HepG2 (cell line): ENCODE results near the gene PLCB1. TPM values are rescaled to one million over a fixed set of nuclear protein-coding genes. Genes with fewer than 3 reads are reported as not detected.

ENCODE experiments used
- ATAC-seq: fragments of 200-7000 bp; cut with Tn5 transposase; 3 replicates; pipeline ENCODE4 v1.9.1; 2020; ENCODE audit warnings: mild to moderate bottlenecking, moderate library complexity
- BruUV-seq: library from RNA; stranded (reverse); fragments of 400-500 nt; replicated peaks from 2 replicates; lab custom pipeline; 2021; lab: Mats Ljungman, UMichigan
- CTCF ChIA-PET: fragments of 300-600 bp; formaldehyde crosslinking; extraction: SDS; loops from one replicate; lab custom pipeline; 2021; ENCODE audit warnings: low total read pairs, inconsistent platforms, low intra/inter-chr PET ratio; lab: Yijun Ruan, JAX
- POLR2A ChIA-PET: fragments of 350-600 bp; sonication (Branson Sonifier 250); formaldehyde crosslinking; loops from one replicate; lab custom pipeline; 2020; ENCODE audit warnings: antibody characterized with exemption, inconsistent platforms; lab: Yijun Ruan, JAX
- DNase-seq: peaks from one replicate; pipeline ENCODE4 v3.0.0-alpha.2; 2015; ENCODE audit warnings: low spot score
- FAIRE-seq: peaks from 3 replicates; lab custom pipeline; 2011; peaks lifted over from hg19 to GRCh38; lab: Jason Lieb, UNC
- H2AFZ ChIP-seq: one replicate; pipeline ENCODE4 v1.6.1; 2011; ENCODE audit warnings: low read length, inconsistent platforms
- H3K27ac ChIP-seq: fragments of 300-600 bp; 3 replicates; pipeline ENCODE4 v1.8.0; 2011; ENCODE audit warnings: mixed run types, mild to moderate bottlenecking, mixed read lengths, low read length, inconsistent platforms; ENCODE audit not compliant: insufficient read depth; ENCODE audit errors: extremely low read length
- H3K27me3 ChIP-seq, 2 experiments: fragments of 200-600 bp in 1 of 2; 2 replicates in 1 of 2; 3 replicates in 1 of 2; pipeline versions ENCODE4 v1.6.0 to v1.8.0; 2011; ENCODE audit warnings: low read length in 2 of 2, mild to moderate bottlenecking in 2 of 2, moderate library complexity in 2 of 2, inconsistent platforms in 1 of 2; ENCODE audit not compliant: insufficient read depth in 2 of 2, control insufficient read depth in 1 of 2
- H3K36me3 ChIP-seq, 2 experiments: fragments of 200-600 bp in 1 of 2; replicated peaks in 1 of 2; 2 replicates in 1 of 2; 3 replicates in 1 of 2; pipeline versions ENCODE4 v1.5.1 to v1.8.0; 2011; ENCODE audit warnings: low read length in 2 of 2, inconsistent platforms in 1 of 2; ENCODE audit not compliant: insufficient read depth in 2 of 2, control insufficient read depth in 1 of 2
- H3K4me1 ChIP-seq: 2 replicates; pipeline ENCODE4 v1.5.1; 2012; ENCODE audit warnings: low read length, inconsistent platforms; ENCODE audit not compliant: insufficient read depth
- H3K4me2 ChIP-seq: 2 replicates; pipeline ENCODE4 v1.6.0; 2011; ENCODE audit warnings: low read depth, low read length, inconsistent platforms
- H3K4me3 ChIP-seq, 3 experiments: fragments of 200-600 bp in 1 of 3; sonication (generic), shearing (Covaris generic) in 1 of 3; replicated peaks in 1 of 3; 2 replicates each; pipeline ENCODE4 v1.5.1; 2011 to 2016; ENCODE audit warnings: low read length in 3 of 3, inconsistent platforms in 2 of 3, low read depth in 2 of 3, mild to moderate bottlenecking in 2 of 3, control low read depth in 1 of 3, mixed read lengths in 1 of 3; ENCODE audit not compliant: insufficient read depth in 1 of 3
- H3K79me2 ChIP-seq: one replicate; pipeline ENCODE4 v1.6.1; 2011; ENCODE audit warnings: low read length, inconsistent platforms; ENCODE audit not compliant: insufficient read depth
- H3K9ac ChIP-seq: 2 replicates; pipeline ENCODE4 v1.6.0; 2011; ENCODE audit warnings: mild to moderate bottlenecking, low read depth, low read length, inconsistent platforms; ENCODE audit not compliant: insufficient read depth
- H3K9me3 ChIP-seq: 2 replicates; pipeline ENCODE4 v1.5.1; 2012; ENCODE audit warnings: mild to moderate bottlenecking, low read length
- H4K20me1 ChIP-seq: 2 replicates; pipeline ENCODE4 v1.6.0; 2011; ENCODE audit warnings: inconsistent platforms, mild to moderate bottlenecking, low read length, moderate library complexity; ENCODE audit not compliant: insufficient read depth
- CREM ChIP-seq, 2 experiments: sonication (generic) in 1 of 2; formaldehyde crosslinking in 1 of 2; IDR thresholded peaks; 2 replicates each; pipeline versions ENCODE4 v1.4.0 to v1.6.1; 2016 to 2020; ENCODE audit warnings: antibody characterized with exemption in 1 of 2, mild to moderate bottlenecking in 1 of 2, missing genetic modification reagents in 1 of 2
- MATR3 ChIP-seq: sonication (generic); formaldehyde crosslinking; IDR thresholded peaks from 2 replicates; pipeline ENCODE4 v1.4.0; 2020; ENCODE audit warnings: missing genetic modification reagents
- PHF8 ChIP-seq: sonication (generic); formaldehyde crosslinking; IDR thresholded peaks from 2 replicates; pipeline ENCODE4 v1.5.0; 2020; ENCODE audit warnings: missing genetic modification reagents
- RAD51 ChIP-seq: fragments of 450-650 bp; IDR thresholded peaks from 2 replicates; pipeline ENCODE4 v1.6.1; 2016; ENCODE audit warnings: borderline replicate concordance
- ZUFSP ChIP-seq: sonication (generic); formaldehyde crosslinking; IDR thresholded peaks from 2 replicates; pipeline ENCODE4 v1.9.0; 2021; ENCODE audit warnings: missing genetic modification reagents, mild to moderate bottlenecking, borderline replicate concordance
- in situ Hi-C: cut with HindIII; loops from 2 replicates; pipeline ENCODE4 v1.10.0; 2017; ENCODE audit warnings: low pct_unique_long_range_greater_than_20kb; ENCODE audit not compliant: extremely low pct_ligation_motif_present
- intact Hi-C: fragments of 100-400 bp; cut with micrococcal nuclease; formaldehyde crosslinking; loops from one replicate; pipeline ENCODE4 v1.10.0; 2022; ENCODE audit not compliant: unreplicated experiment
- polyA plus RNA-seq, 8 experiments: library from polyadenylated mRNA; depleted of rRNA in 3 of 8; stranded (reverse) in 7 of 8; unstranded in 1 of 8; fragments of >200 nt; fragmentation: Illumina TruSeq in 4 of 8; extraction: Trizol in 4 of 8; gene quantifications; 2 replicates each; pipeline versions ENCODE4 v1.2.1 to v1.2.3, GENCODE V29; 2011 to 2016; ENCODE audit warnings: low read depth in 4 of 8, missing spikeins in 1 of 8, mixed read lengths in 1 of 8; ENCODE audit not compliant: insufficient read depth in 1 of 8
- total RNA-seq, 5 experiments: library from RNA; depleted of rRNA; stranded (reverse); fragments of >200 nt; fragmentation: Illumina TruSeq; extraction: Trizol; gene quantifications; 2 replicates each; pipeline ENCODE4 v1.2.3, GENCODE V29; 2016; ENCODE audit warnings: low read depth in 1 of 5
- TF ChIP-seq, protein P1 (sequence below): sonication (generic); formaldehyde crosslinking; IDR thresholded peaks from 2 replicates; pipeline ENCODE4 v1.4.0; 2020; ENCODE audit warnings: low read depth, mild to moderate bottlenecking, missing genetic modification reagents

PLCB1 gene
- total and polyA plus RNA-seq, 2 of the 13 experiments (the other 11 are each of a cell fraction or from before 2014, with no cell fraction given): 42.4 to 55.9 TPM

- POLR2A ChIA-PET: no interaction called here
Observed at GRCh38 chr20:8082989-8083388, 49.1 kb upstream of the PLCB1 start.

More at GRCh38 chr20:8082989-8083388, 49.1 kb upstream of the PLCB1 start:
- no peak overlapping the region for H3K9ac ChIP-seq
- DNase-seq: no peak
- H3K79me2 ChIP-seq: no peaks in the 10 kb centered on the region
- intact Hi-C loops: no loop called here
- TF ChIP-seq, protein P1, sequence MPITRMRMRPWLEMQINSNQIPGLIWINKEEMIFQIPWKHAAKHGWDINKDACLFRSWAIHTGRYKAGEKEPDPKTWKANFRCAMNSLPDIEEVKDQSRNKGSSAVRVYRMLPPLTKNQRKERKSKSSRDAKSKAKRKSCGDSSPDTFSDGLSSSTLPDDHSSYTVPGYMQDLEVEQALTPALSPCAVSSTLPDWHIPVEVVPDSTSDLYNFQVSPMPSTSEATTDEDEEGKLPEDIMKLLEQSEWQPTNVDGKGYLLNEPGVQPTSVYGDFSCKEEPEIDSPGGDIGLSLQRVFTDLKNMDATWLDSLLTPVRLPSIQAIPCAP (CRISPR knock-in tag): no peak
- no peak for TF ChIP-seq PHF8 (CRISPR knock-in tag)
- TF ChIP-seq RAD51: no peak
- TF ChIP-seq ZUFSP (CRISPR knock-in tag): no peak
- TF ChIP-seq MATR3 (CRISPR knock-in tag): no peak
- no peak for TF ChIP-seq CREM (IDR thresholded peaks at IDR 0.05)
- TF ChIP-seq CREM (CRISPR knock-in tag; IDR thresholded peaks at IDR 0.05): no peak
- no TSS peak for BruUV-seq
- H4K20me1 ChIP-seq: no peaks in the 10 kb centered on the region
- no peak overlapping the region for H3K4me3 ChIP-seq
- in situ Hi-C loops: no loop called here
- ATAC-seq: no peak
- no peak for FAIRE-seq
- H3K4me1 ChIP-seq: no peaks in the 10 kb centered on the region
- no peak overlapping the region for H3K4me2 ChIP-seq
- no peak overlapping the region for H3K27ac ChIP-seq
- H2AFZ ChIP-seq: no peak overlapping the region
- no peaks in the 10 kb centered on the region for H3K9me3 ChIP-seq
- CTCF ChIA-PET: no interaction called here
- H3K36me3 ChIP-seq: no peaks in the 10 kb centered on the region
- H3K27me3 ChIP-seq: no peaks in the 10 kb centered on the region
